SK-N-MC (cell line): ENCODE measurements around the gene AADACL3.

Experiments
- EZH2 ChIP-seq: fragments of 200-600 bp; sonication (generic); IDR thresholded peaks from one replicate; pipeline ENCODE4 v1.6.1; 2017; ENCODE audit warnings: antibody characterized with exemption
- FOXP2 ChIP-seq: optimal IDR thresholded peaks from 2 replicates; pipeline ENCODE3; 2011; ENCODE audit warnings: mild to moderate bottlenecking, moderate library complexity; ENCODE audit not compliant: insufficient read depth; ENCODE audit errors: extremely low read length, control extremely low read depth
- POLR2AphosphoS5 ChIP-seq: IDR thresholded peaks from 2 replicates; pipeline ENCODE4 v1.6.1; 2012; ENCODE audit warnings: mild to moderate bottlenecking, low read depth, low read length, borderline replicate concordance

- TF ChIP-seq POLR2AphosphoS5 (no peak), EZH2 (no peak), FOXP2 (no peak)
These were observed 6.7 kb downstream of the AADACL3 start for GRCh38 chr1:12722626-12723025.
